Uterus (tissue), 2 donors: ENCODE data around the gene RPS13.

Experiments used
- POLR2A ChIP-seq, 2 donors: fragments of 450-650 bp; IDR thresholded peaks; one replicate each; pipeline ENCODE4 v1.6.1; 2016; ENCODE audit warnings: antibody characterized with exemption in 2 of 2, mild to moderate bottlenecking in 1 of 2, moderate library complexity in 1 of 2
- TF ChIP-seq, protein P1 (sequence below), 4 experiments: fragments of 200-600 bp in 2 of 4; fragments of 450-650 bp in 2 of 4; sonication (generic) in 2 of 4; IDR thresholded peaks; one replicate each; pipeline ENCODE4 v1.5.1; 2016 to 2019; ENCODE audit warnings: antibody characterized with exemption in 4 of 4, mild to moderate bottlenecking in 2 of 4, moderate library complexity in 1 of 4

DNA sequence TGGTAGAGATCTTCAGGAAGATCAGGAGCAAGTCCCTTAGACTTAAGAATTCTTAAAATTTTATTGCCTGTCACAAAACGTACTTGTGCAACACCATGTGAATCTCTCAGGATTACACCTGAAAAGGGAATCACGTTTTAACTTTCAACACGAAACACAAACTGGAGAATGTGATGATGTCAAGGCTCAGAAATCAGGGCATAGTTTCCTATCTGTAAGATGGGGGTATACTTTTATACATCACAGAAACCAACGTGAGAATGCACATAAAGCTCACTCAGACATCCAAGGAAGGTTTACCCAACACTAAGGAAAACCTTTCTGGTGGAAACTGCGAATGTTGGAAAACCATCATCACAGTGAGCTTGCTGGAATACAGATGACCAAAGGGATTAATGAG lies 2.0 kb downstream of the RPS13 start:
- TF ChIP-seq, protein P1, sequence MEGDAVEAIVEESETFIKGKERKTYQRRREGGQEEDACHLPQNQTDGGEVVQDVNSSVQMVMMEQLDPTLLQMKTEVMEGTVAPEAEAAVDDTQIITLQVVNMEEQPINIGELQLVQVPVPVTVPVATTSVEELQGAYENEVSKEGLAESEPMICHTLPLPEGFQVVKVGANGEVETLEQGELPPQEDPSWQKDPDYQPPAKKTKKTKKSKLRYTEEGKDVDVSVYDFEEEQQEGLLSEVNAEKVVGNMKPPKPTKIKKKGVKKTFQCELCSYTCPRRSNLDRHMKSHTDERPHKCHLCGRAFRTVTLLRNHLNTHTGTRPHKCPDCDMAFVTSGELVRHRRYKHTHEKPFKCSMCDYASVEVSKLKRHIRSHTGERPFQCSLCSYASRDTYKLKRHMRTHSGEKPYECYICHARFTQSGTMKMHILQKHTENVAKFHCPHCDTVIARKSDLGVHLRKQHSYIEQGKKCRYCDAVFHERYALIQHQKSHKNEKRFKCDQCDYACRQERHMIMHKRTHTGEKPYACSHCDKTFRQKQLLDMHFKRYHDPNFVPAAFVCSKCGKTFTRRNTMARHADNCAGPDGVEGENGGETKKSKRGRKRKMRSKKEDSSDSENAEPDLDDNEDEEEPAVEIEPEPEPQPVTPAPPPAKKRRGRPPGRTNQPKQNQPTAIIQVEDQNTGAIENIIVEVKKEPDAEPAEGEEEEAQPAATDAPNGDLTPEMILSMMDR (IDR thresholded peaks at IDR 0.05), result no peak
- TF ChIP-seq POLR2A (IDR thresholded peaks at IDR 0.05), result no peak
